WTC11 (cell line): ENCODE results near the gene HLA-DPA1.

ENCODE experiments used
- CREB1 ChIP-seq: sonication (generic); formaldehyde crosslinking; IDR thresholded peaks from 2 replicates; pipeline ENCODE4 v1.8.0; 2023; ENCODE audit warnings: mild to moderate bottlenecking, missing genetic modification reagents
- ESRRA ChIP-seq: sonication (generic); formaldehyde crosslinking; IDR thresholded peaks from 2 replicates; pipeline ENCODE4 v1.8.1; 2022; ENCODE audit warnings: mild to moderate bottlenecking, missing genetic modification reagents, borderline replicate concordance
- JUN ChIP-seq: sonication (generic); formaldehyde crosslinking; IDR thresholded peaks from 2 replicates; pipeline ENCODE4 v1.8.0; 2023; ENCODE audit warnings: mild to moderate bottlenecking, missing genetic modification reagents
- MYBL2 ChIP-seq: sonication (generic); formaldehyde crosslinking; IDR thresholded peaks from 2 replicates; pipeline ENCODE4 v1.8.1; 2023; ENCODE audit warnings: mild to moderate bottlenecking, moderate library complexity, missing genetic modification reagents
- NFYB ChIP-seq: sonication (generic); formaldehyde crosslinking; conservative IDR thresholded peaks from 2 replicates; pipeline ENCODE4 v1.8.0; 2022; ENCODE audit warnings: low read depth, missing genetic modification reagents
- NR3C1 ChIP-seq: sonication (generic); formaldehyde crosslinking; conservative IDR thresholded peaks from 2 replicates; pipeline ENCODE4 v1.8.1; 2023; ENCODE audit warnings: low read depth, mild to moderate bottlenecking, missing genetic modification reagents
- TCF7 ChIP-seq: sonication (generic); formaldehyde crosslinking; IDR thresholded peaks from 2 replicates; pipeline ENCODE4 v1.8.0; 2022; ENCODE audit warnings: mild to moderate bottlenecking, low read depth, missing genetic modification reagents, moderate library complexity
- ZNF396 ChIP-seq: fragments of 250-450 bp; sonication (Bioruptor Pico); IDR thresholded peaks from 2 replicates; pipeline ENCODE4 v1.8.0; 2021; ENCODE audit warnings: mild to moderate bottlenecking, moderate library complexity, borderline replicate concordance
- TF ChIP-seq, protein P1 (sequence below): fragments of 200-600 bp; IDR thresholded peaks from 2 replicates; pipeline ENCODE4 v1.8.0; 2022; ENCODE audit warnings: antibody characterized with exemption

DNA sequence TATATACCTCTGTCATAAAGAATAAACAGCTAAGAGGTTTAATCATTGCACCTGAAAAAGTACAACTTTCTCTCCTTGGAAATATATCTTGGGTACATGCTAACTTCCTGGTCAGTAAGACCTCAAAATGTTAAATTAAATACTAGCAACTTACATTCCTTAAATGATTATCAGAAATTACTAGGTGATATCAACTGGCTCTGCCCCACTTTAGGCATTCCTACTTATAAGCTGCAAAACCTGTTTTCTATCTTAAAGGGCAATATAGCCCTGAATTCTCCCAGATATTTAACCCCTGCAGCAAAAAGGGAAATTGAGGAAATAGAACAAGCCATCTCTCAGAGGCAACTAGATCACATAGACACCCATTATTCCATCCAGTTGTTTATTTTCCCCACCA lies 20.8 kb downstream of the HLA-DPA1 start:
- no peak for TF ChIP-seq MYBL2 (CRISPR knock-in tag)
- TF ChIP-seq, protein P1, sequence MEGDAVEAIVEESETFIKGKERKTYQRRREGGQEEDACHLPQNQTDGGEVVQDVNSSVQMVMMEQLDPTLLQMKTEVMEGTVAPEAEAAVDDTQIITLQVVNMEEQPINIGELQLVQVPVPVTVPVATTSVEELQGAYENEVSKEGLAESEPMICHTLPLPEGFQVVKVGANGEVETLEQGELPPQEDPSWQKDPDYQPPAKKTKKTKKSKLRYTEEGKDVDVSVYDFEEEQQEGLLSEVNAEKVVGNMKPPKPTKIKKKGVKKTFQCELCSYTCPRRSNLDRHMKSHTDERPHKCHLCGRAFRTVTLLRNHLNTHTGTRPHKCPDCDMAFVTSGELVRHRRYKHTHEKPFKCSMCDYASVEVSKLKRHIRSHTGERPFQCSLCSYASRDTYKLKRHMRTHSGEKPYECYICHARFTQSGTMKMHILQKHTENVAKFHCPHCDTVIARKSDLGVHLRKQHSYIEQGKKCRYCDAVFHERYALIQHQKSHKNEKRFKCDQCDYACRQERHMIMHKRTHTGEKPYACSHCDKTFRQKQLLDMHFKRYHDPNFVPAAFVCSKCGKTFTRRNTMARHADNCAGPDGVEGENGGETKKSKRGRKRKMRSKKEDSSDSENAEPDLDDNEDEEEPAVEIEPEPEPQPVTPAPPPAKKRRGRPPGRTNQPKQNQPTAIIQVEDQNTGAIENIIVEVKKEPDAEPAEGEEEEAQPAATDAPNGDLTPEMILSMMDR, result no peak
- no peak for TF ChIP-seq NR3C1 (CRISPR knock-in tag)
- TF ChIP-seq JUN, result no peak
- no peak for TF ChIP-seq TCF7 (CRISPR knock-in tag)
- TF ChIP-seq ZNF396, result no peak
- TF ChIP-seq ESRRA, result no peak
- TF ChIP-seq NFYB (CRISPR knock-in tag), result no peak
- no peak for TF ChIP-seq CREB1 (CRISPR knock-in tag)
